HG03175 (cell line): ENCODE measurements around the gene HPCAL4.

ENCODE experiments used
- ATAC-seq: cut with Tn5 transposase; IDR thresholded peaks from one replicate; pipeline ENCODE4 v1.9.1; 2021; ENCODE audit warnings: mild to moderate bottlenecking, moderate library complexity; ENCODE audit not compliant: unreplicated experiment

The HPCAL4 gene

GRCh38 chr1:39691383-39692151 is at the start of gene HPCAL4:
TSS of gene HPCAL4 (minus strand) at chr1:39691433. CDS start at chr1:39684603, 6,830 bp downstream.
- ATAC-seq, result peak; percentile 94

- peak; percentile 93 for ATAC-seq
Measured at GRCh38 chr1:39738622-39739366, 47.6 kb upstream of the HPCAL4 start, which contains the start of gene PPIE. TSS of gene PPIE (plus strand) at chr1:39738882. CDS start at chr1:39738901, 19 bp downstream.

GRCh38 chr1:39737546-39738169 is 46.4 kb upstream of the HPCAL4 start:
- no peak for ATAC-seq

GRCh38 chr1:39735731-39736130 is 44.5 kb upstream of the HPCAL4 start:
- ATAC-seq, result no peak

- no peak for ATAC-seq
Measured at GRCh38 chr1:39733161-39733560, 41.9 kb upstream of the HPCAL4 start.

- ATAC-seq, result no peak
Measured at GRCh38 chr1:39732730-39733129, 41.5 kb upstream of the HPCAL4 start.

GRCh38 chr1:39729842-39730241 is 38.6 kb upstream of the HPCAL4 start:
- ATAC-seq, result no peak

- no peak for ATAC-seq
Measured at GRCh38 chr1:39729030-39729429, 37.8 kb upstream of the HPCAL4 start.

GRCh38 chr1:39727932-39728317 is 36.7 kb upstream of the HPCAL4 start:
- ATAC-seq, result no peak

GRCh38 chr1:39727221-39727931 is 36.1 kb upstream of the HPCAL4 start:
- ATAC-seq, result no peak

GRCh38 chr1:39726600-39726999 is 35.4 kb upstream of the HPCAL4 start:
- no peak for ATAC-seq

- ATAC-seq, result no peak
Measured at GRCh38 chr1:39722495-39722894, 31.3 kb upstream of the HPCAL4 start.

GRCh38 chr1:39721664-39722063 is 30.4 kb upstream of the HPCAL4 start:
- no peak for ATAC-seq

- ATAC-seq, result no peak
Measured at GRCh38 chr1:39720094-39720999, 29.1 kb upstream of the HPCAL4 start.

- no peak for ATAC-seq
Measured at GRCh38 chr1:39717809-39718208, 26.6 kb upstream of the HPCAL4 start.

GRCh38 chr1:39713557-39713956 is 22.3 kb upstream of the HPCAL4 start:
- no peak for ATAC-seq

- no peak for ATAC-seq
Measured at GRCh38 chr1:39711966-39712340, 20.7 kb upstream of the HPCAL4 start.

GRCh38 chr1:39711104-39711965 is 20.1 kb upstream of the HPCAL4 start:
- ATAC-seq, result no peak

- no peak for ATAC-seq
Measured at GRCh38 chr1:39707506-39707905, 16.3 kb upstream of the HPCAL4 start.
